Astrocyte (in vitro differentiated cells and primary cell): ENCODE results near the gene EIF1B. TPM values are rescaled to one million over a fixed set of nuclear protein-coding genes. Genes with fewer than 3 reads are reported as not detected.

Source experiments
- DNase-seq: peaks from one replicate; pipeline ENCODE4 v3.0.0-alpha.2; 2010; ENCODE audit warnings: low read depth
- FAIRE-seq: peaks from 2 replicates; lab custom pipeline; 2011; peaks lifted over from hg19 to GRCh38; lab: Jason Lieb, UNC
- H2AFZ ChIP-seq: 2 replicates; pipeline ENCODE4 v1.6.0; 2012; ENCODE audit warnings: low read depth, low read length, inconsistent platforms
- H3K27ac ChIP-seq: 2 replicates; pipeline ENCODE4 v1.5.1; 2011; ENCODE audit warnings: low read depth, low read length, inconsistent platforms
- H3K27me3 ChIP-seq: 2 replicates; pipeline ENCODE4 v1.6.0; 2011; ENCODE audit warnings: low read length, inconsistent platforms; ENCODE audit not compliant: insufficient read depth
- H3K36me3 ChIP-seq: 2 replicates; pipeline ENCODE4 v1.5.1; 2011; ENCODE audit warnings: low read length, inconsistent platforms; ENCODE audit not compliant: insufficient read depth
- H3K4me1 ChIP-seq: 2 replicates; pipeline ENCODE4 v1.5.1; 2011; ENCODE audit warnings: low read length, inconsistent platforms; ENCODE audit not compliant: insufficient read depth
- H3K4me2 ChIP-seq: 2 replicates; pipeline ENCODE4 v1.6.0; 2012; ENCODE audit warnings: low read length, inconsistent platforms
- H3K4me3 ChIP-seq: 2 replicates; pipeline ENCODE4 v1.5.1; 2011; ENCODE audit warnings: low read depth, mild to moderate bottlenecking, low read length, inconsistent platforms; ENCODE audit not compliant: insufficient read depth
- H3K79me2 ChIP-seq: 2 replicates; pipeline ENCODE4 v1.6.0; 2012; ENCODE audit warnings: mild to moderate bottlenecking, low read length, inconsistent platforms; ENCODE audit not compliant: insufficient read depth
- H3K9ac ChIP-seq: 2 replicates; pipeline ENCODE4 v1.6.0; 2012; ENCODE audit warnings: mild to moderate bottlenecking, low read length, inconsistent platforms
- H3K9me3 ChIP-seq: 2 replicates; pipeline ENCODE4 v1.5.1; 2012; ENCODE audit warnings: low read depth, mild to moderate bottlenecking, low read length, inconsistent platforms; ENCODE audit not compliant: insufficient read depth
- H4K20me1 ChIP-seq: 2 replicates; pipeline ENCODE4 v1.6.0; 2012; ENCODE audit warnings: low read length, inconsistent platforms; ENCODE audit not compliant: insufficient read depth
- H3K27ac Mint-ChIP-seq: one replicate; pipeline ENCODE4 v1.8.0; 2021; ENCODE audit warnings: mild to moderate bottlenecking, mixed read lengths; ENCODE audit not compliant: unreplicated experiment
- H3K27me3 Mint-ChIP-seq: one replicate; pipeline ENCODE4 v1.8.0; 2021; ENCODE audit warnings: low read depth, mixed read lengths; ENCODE audit not compliant: unreplicated experiment
- H3K36me3 Mint-ChIP-seq: one replicate; pipeline ENCODE4 v1.8.0; 2021; ENCODE audit warnings: low read depth, mixed read lengths; ENCODE audit not compliant: unreplicated experiment
- H3K4me1 Mint-ChIP-seq: one replicate; pipeline ENCODE4 v1.8.0; 2021; ENCODE audit warnings: low read depth, mixed read lengths; ENCODE audit not compliant: unreplicated experiment
- H3K4me3 Mint-ChIP-seq: one replicate; pipeline ENCODE4 v1.8.0; 2021; ENCODE audit warnings: mild to moderate bottlenecking, moderate library complexity, mixed read lengths; ENCODE audit not compliant: unreplicated experiment
- H3K9me3 Mint-ChIP-seq: one replicate; pipeline ENCODE4 v1.8.0; 2021; ENCODE audit warnings: mild to moderate bottlenecking, mixed read lengths; ENCODE audit not compliant: unreplicated experiment
- EZH2 ChIP-seq: IDR thresholded peaks from 2 replicates; pipeline ENCODE4 v1.6.1; 2012; ENCODE audit warnings: mild to moderate bottlenecking, low read length, inconsistent platforms; ENCODE audit not compliant: insufficient read depth
- total RNA-seq: library from RNA; stranded (reverse); gene quantifications from 2 replicates; pipeline ENCODE4 v1.2.1, GENCODE V29; 2021
- TF ChIP-seq, protein P1 (sequence below): IDR thresholded peaks from 2 replicates; pipeline ENCODE4 v1.5.1; 2011; ENCODE audit warnings: low read depth, mild to moderate bottlenecking, inconsistent platforms, low read length, moderate library complexity; ENCODE audit not compliant: insufficient read depth

Gene EIF1B
- total RNA-seq, 1 donor from 2014 or later = 62.5 TPM

- Mint-ChIP-seq H3K27ac (no peak overlapping the region), H3K4me3 (no peak overlapping the region), H3K27me3 (peaks cover 2% of the 10 kb centered on the region), H3K36me3 (peaks cover 3% of the 10 kb centered on the region), H3K4me1 (no peaks in the 10 kb centered on the region), H3K9me3 (no peaks in the 10 kb centered on the region)
- DNase-seq (no peak), FAIRE-seq (no peak)
- Histone ChIP-seq H3K9me3 (no peaks in the 10 kb centered on the region), H3K27ac (no peak overlapping the region), H3K4me2 (no peak overlapping the region), H3K9ac (no peak overlapping the region), H2AFZ (peak overlapping the region; percentile 5), H3K4me1 (no peaks in the 10 kb centered on the region), H3K4me3 (no peak overlapping the region), H3K79me2 (no peaks in the 10 kb centered on the region), H3K27me3 (no peaks in the 10 kb centered on the region), H4K20me1 (no peaks in the 10 kb centered on the region), H3K36me3 (no peaks in the 10 kb centered on the region)
- TF ChIP-seq EZH2 = no peak
- TF ChIP-seq, protein P1, sequence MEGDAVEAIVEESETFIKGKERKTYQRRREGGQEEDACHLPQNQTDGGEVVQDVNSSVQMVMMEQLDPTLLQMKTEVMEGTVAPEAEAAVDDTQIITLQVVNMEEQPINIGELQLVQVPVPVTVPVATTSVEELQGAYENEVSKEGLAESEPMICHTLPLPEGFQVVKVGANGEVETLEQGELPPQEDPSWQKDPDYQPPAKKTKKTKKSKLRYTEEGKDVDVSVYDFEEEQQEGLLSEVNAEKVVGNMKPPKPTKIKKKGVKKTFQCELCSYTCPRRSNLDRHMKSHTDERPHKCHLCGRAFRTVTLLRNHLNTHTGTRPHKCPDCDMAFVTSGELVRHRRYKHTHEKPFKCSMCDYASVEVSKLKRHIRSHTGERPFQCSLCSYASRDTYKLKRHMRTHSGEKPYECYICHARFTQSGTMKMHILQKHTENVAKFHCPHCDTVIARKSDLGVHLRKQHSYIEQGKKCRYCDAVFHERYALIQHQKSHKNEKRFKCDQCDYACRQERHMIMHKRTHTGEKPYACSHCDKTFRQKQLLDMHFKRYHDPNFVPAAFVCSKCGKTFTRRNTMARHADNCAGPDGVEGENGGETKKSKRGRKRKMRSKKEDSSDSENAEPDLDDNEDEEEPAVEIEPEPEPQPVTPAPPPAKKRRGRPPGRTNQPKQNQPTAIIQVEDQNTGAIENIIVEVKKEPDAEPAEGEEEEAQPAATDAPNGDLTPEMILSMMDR = no peak
These were observed 16.7 kb upstream of the EIF1B start for GRCh38 chr3:40292637-40293349.

- Histone ChIP-seq H3K4me1 (no peaks in the 10 kb centered on the region), H2AFZ (no peak overlapping the region), H3K79me2 (no peaks in the 10 kb centered on the region), H4K20me1 (no peaks in the 10 kb centered on the region), H3K4me3 (no peak overlapping the region), H3K4me2 (no peak overlapping the region), H3K27me3 (no peaks in the 10 kb centered on the region), H3K27ac (no peak overlapping the region), H3K9ac (no peak overlapping the region), H3K9me3 (no peaks in the 10 kb centered on the region), H3K36me3 (no peaks in the 10 kb centered on the region)
- Mint-ChIP-seq H3K4me3 (no peak overlapping the region), H3K27ac (no peak overlapping the region), H3K27me3 (peaks cover 2% of the 10 kb centered on the region), H3K9me3 (no peaks in the 10 kb centered on the region), H3K4me1 (no peaks in the 10 kb centered on the region), H3K36me3 (peaks cover 3% of the 10 kb centered on the region)
- FAIRE-seq (no peak), DNase-seq (no peak)
- TF ChIP-seq EZH2 = no peak
- TF ChIP-seq, protein P1 = no peak
These were observed 15.1 kb upstream of the EIF1B start for GRCh38 chr3:40294434-40294833.

DNA sequence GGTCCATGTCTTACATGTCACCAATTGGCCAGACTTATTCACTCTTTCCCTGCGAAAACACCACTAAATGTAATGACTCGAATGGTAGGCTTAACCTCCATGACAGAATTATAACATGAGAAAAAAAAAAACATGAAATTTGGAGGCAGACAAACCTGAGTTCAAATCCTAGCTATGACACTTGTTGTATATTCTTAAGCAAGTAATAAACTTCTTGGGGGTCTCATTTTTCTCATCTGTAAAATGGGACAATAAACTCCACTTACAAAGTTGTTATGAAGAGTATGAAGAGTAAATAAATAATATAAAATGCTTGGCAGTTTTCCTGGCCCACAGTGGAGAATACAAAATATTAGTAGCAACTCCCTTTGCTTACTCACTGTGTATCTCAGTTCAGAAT lies 11.4 kb upstream of the EIF1B start:
- H2AFZ ChIP-seq = no peak overlapping the region
- no peak for DNase-seq
- H3K4me3 ChIP-seq = no peak overlapping the region
- H3K4me2 ChIP-seq = no peak overlapping the region
- Mint-ChIP-seq H3K4me3 (no peak overlapping the region), H3K27me3 (no peaks in the 10 kb centered on the region), H3K9me3 (no peaks in the 10 kb centered on the region), H3K36me3 (peaks cover 3% of the 10 kb centered on the region), H3K4me1 (peaks cover 8% of the 10 kb centered on the region), H3K27ac (no peak overlapping the region)
- no peak overlapping the region for H3K9ac ChIP-seq
- no peaks in the 10 kb centered on the region for H3K79me2 ChIP-seq
- no peaks in the 10 kb centered on the region for H3K4me1 ChIP-seq
- no peaks in the 10 kb centered on the region for H3K9me3 ChIP-seq
- TF ChIP-seq, protein P1 = no peak
- TF ChIP-seq EZH2 = no peak
- H3K27me3 ChIP-seq = no peaks in the 10 kb centered on the region
- H4K20me1 ChIP-seq = no peaks in the 10 kb centered on the region
- no peak overlapping the region for H3K27ac ChIP-seq
- no peaks in the 10 kb centered on the region for H3K36me3 ChIP-seq
- FAIRE-seq = no peak
